CD14-positive monocyte (primary cell): ENCODE data around the gene SOHLH2. TPM values are rescaled to one million over a fixed set of nuclear protein-coding genes. Genes with fewer than 3 reads are reported as not detected.
A peak's percentile ranks its signal among the peaks of the same experiment; 100 is the strongest.

ENCODE experiments used
- DNase-seq, 3 donors: peaks; one replicate each; pipeline ENCODE4 v3.0.0-alpha.2; 2011 to 2022
- H2AFZ ChIP-seq: 2 replicates; pipeline ENCODE4 v1.6.0; 2012; ENCODE audit warnings: mild to moderate bottlenecking, low read depth, low read length, inconsistent platforms; ENCODE audit not compliant: insufficient read depth, poor library complexity, severe bottlenecking
- H3K27ac ChIP-seq, 2 donors: 1 replicate in 1 of 2; 2 replicates in 1 of 2; pipeline ENCODE4 v1.5.1; 2012 to 2013; ENCODE audit warnings: low read length in 2 of 2, control low read depth in 1 of 2, inconsistent platforms in 1 of 2, low read depth in 1 of 2, mild to moderate bottlenecking in 1 of 2
- H3K27me3 ChIP-seq, 2 donors: one replicate each; pipeline versions ENCODE4 v1.6.0 to v1.6.1; 2011 to 2013; ENCODE audit warnings: low read length in 2 of 2; ENCODE audit not compliant: control insufficient read depth in 2 of 2, insufficient read depth in 2 of 2
- H3K36me3 ChIP-seq, 2 donors: replicated peaks in 1 of 2; 1 replicate in 1 of 2; 2 replicates in 1 of 2; pipeline versions ENCODE4 v1.5.1 to v1.6.1; 2012 to 2013; ENCODE audit warnings: low read length in 2 of 2, control low read depth in 1 of 2, inconsistent platforms in 1 of 2, mild to moderate bottlenecking in 1 of 2; ENCODE audit not compliant: insufficient read depth in 2 of 2, control insufficient read depth in 1 of 2
- H3K4me1 ChIP-seq, 2 donors: 1 replicate in 1 of 2; 2 replicates in 1 of 2; pipeline versions ENCODE4 v1.5.1 to v1.6.1; 2012 to 2013; ENCODE audit warnings: low read length in 2 of 2, control low read depth in 1 of 2, inconsistent platforms in 1 of 2, mild to moderate bottlenecking in 1 of 2, moderate library complexity in 1 of 2; ENCODE audit not compliant: insufficient read depth in 2 of 2, control insufficient read depth in 1 of 2
- H3K4me2 ChIP-seq: replicated peaks from 2 replicates; pipeline ENCODE3; 2012; ENCODE audit warnings: low read length, moderate library complexity, mild to moderate bottlenecking; ENCODE audit not compliant: poor library complexity, severe bottlenecking; ENCODE audit errors: extremely low read depth
- H3K4me3 ChIP-seq, 3 experiments: fragments of 200-600 bp in 1 of 3; sonication (generic) in 1 of 3; replicated peaks in 1 of 3; 1 replicate in 2 of 3; 2 replicates in 1 of 3; pipeline ENCODE4 v1.5.1; 2011 to 2013; ENCODE audit warnings: low read length in 3 of 3, mild to moderate bottlenecking in 3 of 3, control low read depth in 2 of 3, low read depth in 2 of 3, inconsistent platforms in 1 of 3, moderate library complexity in 1 of 3
- H3K79me2 ChIP-seq: 2 replicates; pipeline ENCODE4 v1.6.0; 2012; ENCODE audit warnings: mild to moderate bottlenecking, control low read depth, inconsistent platforms, low read length, moderate library complexity; ENCODE audit not compliant: insufficient read depth
- H3K9ac ChIP-seq: 2 replicates; pipeline ENCODE4 v1.6.0; 2017; ENCODE audit warnings: low read length, mild to moderate bottlenecking; ENCODE audit not compliant: insufficient read depth, poor library complexity, severe bottlenecking
- H3K9me3 ChIP-seq, 2 donors: replicated peaks in 1 of 2; 1 replicate in 1 of 2; 2 replicates in 1 of 2; pipeline versions ENCODE4 v1.5.1 to v1.6.1; 2012 to 2013; ENCODE audit warnings: low read length in 2 of 2, control low read depth in 1 of 2; ENCODE audit not compliant: control insufficient read depth in 1 of 2, insufficient read depth in 1 of 2
- H4K20me1 ChIP-seq: 2 replicates; pipeline ENCODE4 v1.6.0; 2012; ENCODE audit warnings: mild to moderate bottlenecking, low read length, control low read depth, moderate library complexity; ENCODE audit not compliant: insufficient read depth
- H3K27ac Mint-ChIP-seq, 7 donors: one replicate each; pipeline ENCODE4 v1.8.0; 2020; ENCODE audit warnings: mild to moderate bottlenecking in 7 of 7, mixed read lengths in 7 of 7, moderate library complexity in 6 of 7, inconsistent platforms in 2 of 7
- H3K27me3 Mint-ChIP-seq, 3 donors: one replicate each; pipeline ENCODE4 v1.8.0; 2021 to 2022; ENCODE audit warnings: low read depth in 3 of 3, mild to moderate bottlenecking in 3 of 3, mixed read lengths in 3 of 3, moderate library complexity in 3 of 3, inconsistent platforms in 1 of 3
- H3K36me3 Mint-ChIP-seq, 2 donors: one replicate each; pipeline ENCODE4 v1.8.0; 2020; ENCODE audit warnings: mixed read lengths in 2 of 2, inconsistent platforms in 1 of 2, mild to moderate bottlenecking in 1 of 2
- H3K4me1 Mint-ChIP-seq: one replicate; pipeline ENCODE4 v1.8.0; 2020; ENCODE audit warnings: mild to moderate bottlenecking, mixed read lengths
- H3K4me3 Mint-ChIP-seq, 2 donors: one replicate each; pipeline ENCODE4 v1.8.0; 2020; ENCODE audit warnings: mild to moderate bottlenecking in 2 of 2, mixed read lengths in 2 of 2, moderate library complexity in 1 of 2
- H3K9me3 Mint-ChIP-seq, 7 donors: one replicate each; pipeline ENCODE4 v1.8.0; 2020 to 2022; ENCODE audit warnings: mixed read lengths in 7 of 7, mild to moderate bottlenecking in 6 of 7, moderate library complexity in 6 of 7, inconsistent platforms in 2 of 7
- CTCF ChIP-seq: fragments of 200-600 bp; IDR thresholded peaks from one replicate; pipeline ENCODE4 v1.8.0; 2022; ENCODE audit warnings: antibody characterized with exemption, mild to moderate bottlenecking
- WGBS: methylation state at CpG from one replicate; pipeline ENCODE4 v1.1.5; 2013; ENCODE audit warnings: missing lambda C conversion rate; ENCODE audit not compliant: insufficient coverage; 5-methylcytosine and 5-hydroxymethylcytosine counted together
- intact Hi-C, 2 donors: fragments of 100-400 bp; cut with micrococcal nuclease; formaldehyde crosslinking; loops; one replicate each; pipeline versions ENCODE4 v1.15.0 to v1.15.1; 2023
- polyA plus RNA-seq, 3 donors: library from polyadenylated mRNA; depleted of rRNA in 1 of 3; unstranded in 2 of 3; stranded (reverse) in 1 of 3; fragments of 300-500 nt in 2 of 3; fragments of >200 nt in 1 of 3; fragmentation: Illumina TruSeq in 2 of 3; gene quantifications; 1 replicate in 2 of 3; 2 replicates in 1 of 3; pipeline ENCODE4 v1.2.3, GENCODE V29; 2012 to 2021

SOHLH2 gene
- polyA plus RNA-seq, 3 donors, result not detected

- Mint-ChIP-seq H3K36me3 (no peaks in the 10 kb centered on the region), H3K9me3 (peaks cover 0 to 8% (median 1%) of the 10 kb centered on the region in 7 donors), H3K27me3 (peaks cover 35 to 64% (median 38%) of the 10 kb centered on the region in 3 donors), H3K27ac (no peak overlapping the region), H3K4me3 (peak overlapping the region; percentile 59 to 77), H3K4me1 (no peaks in the 10 kb centered on the region)
- Histone ChIP-seq H3K4me2 (no peak overlapping the region), H3K27ac (no peak overlapping the region), H4K20me1 (no peaks in the 10 kb centered on the region), H3K79me2 (no peaks in the 10 kb centered on the region), H3K9me3 (peaks cover 0 to 6% of the 10 kb centered on the region in 2 donors), H3K9ac (no peak overlapping the region), H3K4me3 (no peak overlapping the region), H3K27me3 (peaks cover 31 to 36% of the 10 kb centered on the region in 2 donors), H3K4me1 (no peaks in the 10 kb centered on the region), H2AFZ (no peak overlapping the region), H3K36me3 (no peaks in the 10 kb centered on the region)
- intact Hi-C loops, result no loop called here
- DNase-seq, result no peak
- WGBS, result under 1% methylated on average over 61 of the region's 61 CpGs
- TF ChIP-seq CTCF, result no peak
Observed at GRCh38 chr13:36130552-36131221, 83.7 kb downstream of the SOHLH2 start.

GRCh38 chr13:36130193-36130551 is 84.2 kb downstream of the SOHLH2 start:
- 13% methylated on average over 11 of the region's 13 CpGs for WGBS
- peaks cover 35 to 65% (median 38%) of the 10 kb centered on the region in 3 donors for H3K27me3 Mint-ChIP-seq
- H3K4me2 ChIP-seq, result no peak overlapping the region
- intact Hi-C loops, result no loop called here
- peaks cover 0 to 8% (median 1%) of the 10 kb centered on the region in 7 donors for H3K9me3 Mint-ChIP-seq
- peak overlapping the region in 1 of 2 donors; percentile 77 for H3K4me3 Mint-ChIP-seq
- no peak overlapping the region for H3K27ac ChIP-seq
- no peaks in the 10 kb centered on the region for H3K4me1 ChIP-seq
- no peaks in the 10 kb centered on the region for H3K79me2 ChIP-seq
- H4K20me1 ChIP-seq, result no peaks in the 10 kb centered on the region
- H3K36me3 Mint-ChIP-seq, result no peaks in the 10 kb centered on the region
- no peaks in the 10 kb centered on the region for H3K36me3 ChIP-seq
- no peak for TF ChIP-seq CTCF
- H3K4me1 Mint-ChIP-seq, result no peaks in the 10 kb centered on the region
- no peak overlapping the region for H3K4me3 ChIP-seq
- peaks cover 31 to 38% of the 10 kb centered on the region in 2 donors for H3K27me3 ChIP-seq
- H2AFZ ChIP-seq, result no peak overlapping the region
- H3K9ac ChIP-seq, result no peak overlapping the region
- H3K27ac Mint-ChIP-seq, result no peak overlapping the region
- peaks cover 0 to 6% of the 10 kb centered on the region in 2 donors for H3K9me3 ChIP-seq
- no peak for DNase-seq
